GM18870 (cell line): ENCODE data around the gene MSN.

Experiments used
- ATAC-seq: cut with Tn5 transposase; IDR thresholded peaks from one replicate; pipeline ENCODE4 v1.9.1; 2021; ENCODE audit warnings: moderate library complexity; ENCODE audit not compliant: unreplicated experiment

The MSN gene

DNA sequence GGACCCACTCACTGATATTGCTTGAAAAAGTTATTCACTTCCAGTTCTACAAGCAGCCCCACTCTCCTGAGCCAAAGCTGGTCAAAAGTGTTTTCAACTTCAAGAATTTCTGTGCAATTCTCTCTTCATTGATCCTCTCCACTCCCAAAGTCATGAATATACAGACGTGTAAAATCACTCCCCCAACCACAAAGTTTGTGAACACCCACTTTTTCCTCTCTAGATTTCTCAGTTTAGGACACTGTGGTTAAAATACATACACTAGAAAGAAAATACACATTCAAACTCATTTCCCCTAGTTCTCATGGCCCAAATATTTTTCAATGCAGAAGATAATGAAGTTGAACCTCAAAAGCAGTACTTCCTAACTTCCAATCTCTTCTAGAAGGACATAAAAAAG lies 116.3 kb downstream of the MSN start:
- peak; percentile 58 for ATAC-seq
